Stimulated activated naive CD4-positive, alpha-beta T cell treated with Interleukin-2 at 50 U/mL for 16 hours (primary cell): ENCODE results near the gene HPN.
"Not testable (repeated sequence)": the region's sequence is repeated elsewhere in the genome, so short reads cannot be mapped to it uniquely, and the experiment has no call there.

ENCODE experiments used
- DNase-seq: peaks from one replicate; lab custom pipeline; 2025; lab: John Stamatoyannopoulos, UW

Gene HPN

GRCh38 chr19:35009424-35010415 is 31.8 kb upstream of the HPN start:
- DNase-seq: no peak

GRCh38 chr19:35011091-35011689 is 30.3 kb upstream of the HPN start:
- DNase-seq: no peak

GRCh38 chr19:35011737-35012682 is 29.5 kb upstream of the HPN start:
- DNase-seq: no peak

- DNase-seq: peak; percentile 76
These were observed 28.3 kb upstream of the HPN start for GRCh38 chr19:35013041-35013819.

- peak; percentile 43 for DNase-seq
These were observed 27.4 kb upstream of the HPN start for GRCh38 chr19:35013820-35014754.

- DNase-seq: not testable (repeated sequence)
These were observed 26.7 kb upstream of the HPN start for GRCh38 chr19:35014774-35015173.

GRCh38 chr19:35015270-35015953 is 26.1 kb upstream of the HPN start:
- no peak for DNase-seq

- DNase-seq: no peak
These were observed 25.6 kb upstream of the HPN start for GRCh38 chr19:35015954-35016351.

GRCh38 chr19:35017507-35017906 is 24.0 kb upstream of the HPN start:
- DNase-seq: no peak

- no peak for DNase-seq
These were observed 23.1 kb upstream of the HPN start for GRCh38 chr19:35018379-35018778.

- DNase-seq: no peak
These were observed 22.4 kb upstream of the HPN start for GRCh38 chr19:35019144-35019543.

GRCh38 chr19:35021016-35021415 is 20.5 kb upstream of the HPN start:
- no peak for DNase-seq

- DNase-seq: no peak
These were observed 19.9 kb upstream of the HPN start for GRCh38 chr19:35021596-35021995.

GRCh38 chr19:35022460-35022859 is 19.1 kb upstream of the HPN start:
- DNase-seq: no peak

GRCh38 chr19:35023428-35023827 is 18.1 kb upstream of the HPN start:
- no peak for DNase-seq

- no peak for DNase-seq
These were observed 17.4 kb upstream of the HPN start for GRCh38 chr19:35024095-35024494.

GRCh38 chr19:35025969-35026368 is 15.6 kb upstream of the HPN start:
- DNase-seq: no peak

GRCh38 chr19:35026418-35026817 is 15.1 kb upstream of the HPN start:
- DNase-seq: no peak

GRCh38 chr19:35027009-35027408 is 14.5 kb upstream of the HPN start:
- DNase-seq: no peak
